MCF 10A (cell line): ENCODE results near the gene ACRBP. TPM values are rescaled to one million over a fixed set of nuclear protein-coding genes. Genes with fewer than 3 reads are reported as not detected.

Experiments used
- BruUV-seq: library from RNA; stranded (reverse); fragments of 400-500 nt; replicated peaks from 2 replicates; lab custom pipeline; 2021; lab: Mats Ljungman, UMichigan
- CTCF ChIA-PET: fragments of 300-600 bp; sonication (Branson Sonifier 250); formaldehyde crosslinking; extraction: SDS; loops from one replicate; lab custom pipeline; 2021; ENCODE audit warnings: antibody characterized with exemption, inconsistent platforms; lab: Yijun Ruan, JAX
- POLR2A ChIA-PET: fragments of 300-600, 350-650 bp; sonication (Branson Sonifier 250); formaldehyde crosslinking; extraction: SDS; loops from one replicate; lab custom pipeline; 2020; ENCODE audit warnings: antibody characterized with exemption, inconsistent platforms; lab: Yijun Ruan, JAX
- DNase-seq: peaks from one replicate; pipeline ENCODE4 v3.0.0-alpha.2; 2018; ENCODE audit not compliant: unreplicated experiment
- H3K27ac Mint-ChIP-seq: one replicate; pipeline ENCODE4 v1.8.0; 2022; ENCODE audit warnings: mild to moderate bottlenecking, low read depth, mixed read lengths; ENCODE audit not compliant: unreplicated experiment
- H3K27me3 Mint-ChIP-seq: one replicate; pipeline ENCODE4 v1.8.0; 2022; ENCODE audit warnings: mixed read lengths; ENCODE audit not compliant: insufficient read depth, unreplicated experiment
- H3K36me3 Mint-ChIP-seq: one replicate; pipeline ENCODE4 v1.8.0; 2022; ENCODE audit warnings: mild to moderate bottlenecking, moderate library complexity, mixed read lengths; ENCODE audit not compliant: insufficient read depth, unreplicated experiment
- H3K4me1 Mint-ChIP-seq: one replicate; pipeline ENCODE4 v1.8.0; 2022; ENCODE audit warnings: mixed read lengths; ENCODE audit not compliant: insufficient read depth, unreplicated experiment
- H3K4me3 Mint-ChIP-seq: one replicate; pipeline ENCODE4 v1.8.0; 2022; ENCODE audit warnings: mild to moderate bottlenecking, moderate library complexity, mixed read lengths; ENCODE audit not compliant: unreplicated experiment
- H3K9me3 Mint-ChIP-seq: one replicate; pipeline ENCODE4 v1.8.0; 2022; ENCODE audit warnings: mixed read lengths; ENCODE audit not compliant: unreplicated experiment
- CTCF ChIP-seq: fragments of 200-600 bp; IDR thresholded peaks from one replicate; pipeline ENCODE4 v1.8.0; 2022; ENCODE audit warnings: antibody characterized with exemption, mild to moderate bottlenecking; ENCODE audit not compliant: unreplicated experiment
- intact Hi-C: fragments of 100-400 bp; cut with micrococcal nuclease; formaldehyde crosslinking; loops from 2 replicates; pipeline ENCODE4 v1.14.1; 2022
- total RNA-seq: library from RNA; stranded (reverse); gene quantifications from 2 replicates; pipeline ENCODE4 v1.2.3, GENCODE V29; 2022

The ACRBP gene
- total RNA-seq, 1 experiment from 2014 or later: 0.30 TPM

DNA sequence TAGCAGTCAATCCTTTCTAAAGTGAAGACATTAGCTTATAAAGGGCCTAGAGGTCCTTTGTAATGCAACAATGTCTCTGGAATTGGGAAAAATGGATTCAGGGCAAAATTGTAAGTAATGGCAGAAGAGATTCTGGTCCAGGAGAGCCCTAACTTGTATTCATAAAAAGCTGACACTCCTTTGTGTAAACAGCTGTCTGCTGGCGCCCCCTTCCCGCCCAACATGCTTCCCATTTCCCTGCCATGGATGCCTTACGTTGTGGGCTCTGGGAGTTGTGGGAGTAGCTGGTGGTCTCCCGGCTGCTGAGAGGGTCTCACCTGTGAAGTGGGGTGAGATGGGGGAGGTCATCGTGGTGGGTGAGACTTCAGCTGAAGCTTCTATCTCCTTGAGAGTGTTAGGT, 2.3 kb downstream of the ACRBP start:
- POLR2A ChIA-PET: interaction anchor here (0.5 to 1.6 kb wide), 3 partner anchors 11 to 333 kb away, joined by 4 to 7 read pairs (median 4); no protein-coding TSS in a partner anchor
- Mint-ChIP-seq H3K27ac (no peak overlapping the region), H3K36me3 (peaks cover 10% of the 10 kb centered on the region), H3K27me3 (peaks cover 25% of the 10 kb centered on the region), H3K9me3 (peaks cover 9% of the 10 kb centered on the region), H3K4me3 (no peak overlapping the region), H3K4me1 (no peaks in the 10 kb centered on the region)
- CTCF ChIA-PET: interaction anchor here (0.6 to 1.3 kb wide), 5 partner anchors 12 to 140 kb away, joined by 3 to 5 read pairs (median 3); no protein-coding TSS in a partner anchor
- no TSS peak for BruUV-seq
- intact Hi-C loops: no loop called here
- DNase-seq: no peak
- no peak for TF ChIP-seq CTCF

DNA sequence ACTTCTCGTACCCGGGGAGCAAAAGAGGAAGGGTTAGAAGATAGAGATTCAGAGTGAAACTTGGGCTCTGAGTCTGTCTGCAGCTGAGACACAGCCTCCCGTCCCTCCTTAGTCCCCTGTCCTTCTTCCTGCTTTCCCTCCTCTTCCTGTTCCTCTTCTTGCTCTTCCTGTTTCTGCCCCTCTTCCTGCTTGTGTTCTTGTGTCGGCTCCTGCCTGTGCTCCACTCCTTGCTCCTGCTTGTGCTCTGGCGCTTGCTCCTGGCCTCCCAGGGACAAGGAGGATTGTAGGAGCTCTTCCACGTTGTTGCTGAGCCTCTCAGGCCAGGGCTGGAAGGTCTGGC, 3.0 kb downstream of the ACRBP start:
- no peak for TF ChIP-seq CTCF
- Mint-ChIP-seq H3K4me1 (no peaks in the 10 kb centered on the region), H3K36me3 (peaks cover 8% of the 10 kb centered on the region), H3K27me3 (peaks cover 25% of the 10 kb centered on the region), H3K4me3 (no peak overlapping the region), H3K27ac (no peak overlapping the region), H3K9me3 (peaks cover 9% of the 10 kb centered on the region)
- POLR2A ChIA-PET: interaction anchor here (1.0 to 1.6 kb wide), 3 partner anchors 9 to 20 kb away, joined by 3 to 4 read pairs (median 4); partner anchors contain the start of gene LPAR5
- no peak for DNase-seq
- CTCF ChIA-PET: interaction anchor here (0.6 to 1.3 kb wide), 5 partner anchors 13 to 80 kb away, joined by 3 to 5 read pairs (median 3); no protein-coding TSS in a partner anchor
- intact Hi-C loops: no loop called here
- BruUV-seq: no TSS peak

GRCh38 chr12:6643569-6644256, 3.5 kb downstream of the ACRBP start:
- Mint-ChIP-seq H3K4me3 (no peak overlapping the region), H3K4me1 (no peaks in the 10 kb centered on the region), H3K36me3 (peaks cover 8% of the 10 kb centered on the region), H3K9me3 (peaks cover 9% of the 10 kb centered on the region), H3K27ac (no peak overlapping the region), H3K27me3 (peaks cover 25% of the 10 kb centered on the region)
- no peak for DNase-seq
- no peak for TF ChIP-seq CTCF
- intact Hi-C loops: no loop called here
- CTCF ChIA-PET: interaction anchor here (0.6 to 1.1 kb wide), 3 partner anchors 38 to 224 kb away, joined by 3 read pairs; no protein-coding TSS in a partner anchor
- POLR2A ChIA-PET: interaction anchor here (1.0 to 1.6 kb wide), 4 partner anchors 8 to 20 kb away, joined by 3 to 4 read pairs (median 4); partner anchors contain the start of gene LPAR5
- no TSS peak for BruUV-seq

GRCh38 chr12:6641131-6641530, 6.1 kb downstream of the ACRBP start:
- intact Hi-C loops: no loop called here
- CTCF ChIA-PET: interaction anchor here (0.6 kb wide), 1 partner anchor 282 kb away, joined by 3 read pairs; no protein-coding TSS in a partner anchor
- Mint-ChIP-seq H3K27me3 (peaks cover 25% of the 10 kb centered on the region), H3K27ac (no peak overlapping the region), H3K4me1 (peaks cover 4% of the 10 kb centered on the region), H3K4me3 (no peak overlapping the region), H3K36me3 (no peaks in the 10 kb centered on the region), H3K9me3 (peaks cover 9% of the 10 kb centered on the region)
- TF ChIP-seq CTCF: no peak
- BruUV-seq: no TSS peak
- POLR2A ChIA-PET: no interaction called here
- DNase-seq: no peak
